CD4-positive, alpha-beta T cell treated with Interleukin-2 at 100 ng/mL for 4 hours (primary cell): ENCODE results near the gene NNMT.

ENCODE experiments used
- DNase-seq: peaks from one replicate; pipeline ENCODE4 v3.0.0-alpha.2; 2020; ENCODE audit warnings: low spot score

NNMT gene

DNA sequence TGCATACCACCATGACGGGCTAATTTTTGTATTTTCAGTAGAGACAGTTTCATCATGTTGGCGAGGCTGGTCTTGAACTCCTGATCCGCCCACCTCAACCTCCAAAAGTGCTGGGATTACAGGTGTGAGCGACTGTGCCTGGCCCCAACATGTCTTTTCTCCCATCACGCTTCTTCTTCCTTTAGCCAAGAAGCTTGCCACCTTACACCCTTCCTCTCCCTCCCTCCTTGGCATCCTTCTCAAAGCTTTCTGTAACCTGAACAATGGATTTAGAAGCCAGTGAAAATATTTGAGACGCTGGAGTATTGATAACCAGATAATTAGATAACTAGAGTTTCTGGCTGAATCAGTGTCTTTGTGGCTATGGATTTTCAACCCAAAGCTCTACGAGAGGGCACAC is 11.3 kb upstream of the NNMT start:
- no peak for DNase-seq

DNA sequence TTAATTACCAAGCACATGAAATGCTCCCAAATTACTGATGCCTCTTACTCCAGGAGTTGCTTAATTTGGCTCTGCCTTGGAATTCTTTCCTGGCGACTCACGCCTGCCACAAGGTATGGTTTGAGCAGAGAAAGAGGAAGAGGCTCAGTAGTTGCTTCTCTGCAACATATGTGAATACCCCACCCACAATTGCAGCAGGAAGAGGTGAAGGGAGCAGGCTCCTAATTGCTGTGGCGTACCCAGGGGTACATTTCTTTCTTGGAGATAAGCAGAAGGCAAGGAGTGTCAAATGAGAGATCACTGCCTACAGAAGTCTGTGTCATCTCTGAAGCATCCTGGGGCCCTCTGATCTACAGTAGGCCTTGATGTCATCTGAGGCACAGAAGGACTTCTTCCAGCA is 10.6 kb upstream of the NNMT start:
- DNase-seq, result no peak

DNA sequence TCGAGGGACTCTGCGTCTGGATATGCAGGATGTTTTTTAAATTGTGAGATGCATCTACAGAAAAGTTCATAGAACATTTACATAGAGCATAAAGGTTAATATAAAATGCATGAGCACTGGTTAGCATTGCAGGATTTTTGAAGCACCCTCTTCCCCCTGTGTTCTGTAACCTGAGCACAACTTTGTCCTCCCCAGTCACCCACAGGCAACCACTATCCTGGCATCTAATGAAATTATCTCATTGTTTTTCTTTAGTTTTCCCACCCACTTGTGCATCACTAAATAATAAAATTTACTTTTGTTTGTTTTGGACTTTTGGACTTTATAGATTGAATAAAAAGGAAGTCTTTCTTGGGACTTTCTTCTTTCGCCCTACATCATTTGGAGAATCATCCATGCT is 10.0 kb upstream of the NNMT start:
- DNase-seq, result no peak

DNA sequence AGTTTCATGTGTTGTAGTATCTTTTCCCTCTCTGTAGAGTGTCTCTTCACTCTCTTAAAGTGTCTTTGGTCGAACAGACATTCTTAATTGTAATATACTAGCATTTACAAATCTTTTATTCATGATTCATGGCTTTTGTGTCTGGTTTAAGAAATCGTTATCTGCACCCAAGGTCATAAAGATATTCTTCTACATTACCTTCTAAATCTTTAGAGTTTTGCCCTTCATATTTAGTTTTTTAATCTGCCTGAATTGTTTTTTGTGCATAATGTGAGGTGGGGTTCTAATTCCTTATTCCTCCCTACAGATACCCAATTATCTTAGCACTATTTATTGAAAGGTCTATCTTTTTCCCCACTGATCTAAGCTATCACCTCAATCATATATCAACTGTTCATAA is 9.0 kb upstream of the NNMT start:
- DNase-seq, result no peak

DNA sequence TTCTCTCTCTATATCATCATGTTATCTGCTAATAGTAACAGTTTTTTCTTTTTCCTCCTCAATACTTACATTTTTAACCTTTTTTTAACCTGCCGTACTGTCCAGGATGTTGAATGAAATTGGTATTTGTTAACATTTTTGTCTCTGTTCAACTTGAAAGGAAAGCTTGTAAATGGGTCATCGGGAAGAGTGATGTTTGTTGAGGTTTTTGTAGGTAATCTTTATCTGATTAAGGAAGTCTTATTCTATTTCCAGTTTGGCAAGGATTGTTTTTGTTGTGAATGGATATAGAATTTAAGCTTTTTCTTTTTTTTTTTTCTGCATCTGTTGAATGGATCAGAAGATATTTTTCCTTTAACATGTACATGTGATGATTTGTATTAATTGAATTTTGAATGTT is 8.1 kb upstream of the NNMT start:
- no peak for DNase-seq

DNA sequence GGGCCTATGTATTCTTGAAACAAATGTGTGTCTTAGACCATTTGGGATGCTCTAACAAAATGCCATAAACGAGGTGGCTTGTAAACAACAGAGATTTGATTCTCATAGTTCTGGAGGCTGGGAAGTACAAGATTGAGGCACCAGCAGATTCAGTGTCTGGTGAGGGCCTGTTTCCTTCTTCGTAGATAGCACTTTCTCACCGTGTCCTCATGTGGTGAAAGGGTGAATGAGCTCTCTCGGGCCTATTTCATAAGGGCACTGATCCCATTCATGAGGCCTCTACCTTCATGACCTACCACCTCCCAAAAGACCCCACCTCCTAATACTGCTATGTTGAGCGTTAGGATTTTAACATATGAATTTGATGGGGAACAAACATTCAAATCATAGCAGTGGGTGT is 6.4 kb upstream of the NNMT start:
- DNase-seq, result no peak

DNA sequence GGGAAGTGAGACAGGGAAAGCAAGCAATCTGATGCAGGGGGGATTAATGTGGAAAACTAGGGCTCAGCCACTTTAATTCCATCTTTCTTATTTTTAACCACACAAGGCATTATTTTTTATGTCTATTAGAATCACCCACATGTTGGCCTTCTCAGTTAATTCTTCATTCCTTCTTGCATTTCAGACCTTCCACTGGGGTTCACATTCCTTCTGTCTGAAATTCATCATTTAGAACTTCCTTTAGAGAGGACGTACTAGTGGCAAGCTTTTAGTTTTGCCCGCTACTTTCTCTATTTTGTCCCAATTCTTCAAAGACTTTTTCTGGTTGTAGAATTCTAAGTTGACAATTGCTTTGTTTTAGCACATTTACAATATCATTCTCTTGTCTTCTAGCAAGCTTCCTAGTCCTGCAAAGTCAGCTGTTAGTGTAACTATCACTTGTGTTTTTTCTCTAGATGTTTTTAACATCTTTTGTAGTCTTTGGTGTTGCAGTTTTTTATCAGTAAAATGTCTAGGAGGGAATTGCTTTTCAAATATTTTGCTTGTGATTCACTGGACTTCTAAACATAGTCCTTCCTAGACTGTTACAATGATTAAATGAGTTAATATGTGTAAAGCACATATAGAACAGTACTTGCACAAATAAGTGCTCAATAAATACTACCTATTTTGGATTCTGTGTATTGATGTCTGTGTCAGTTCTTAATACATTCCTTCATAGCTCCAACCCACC is 5.5 kb upstream of the NNMT start:
- no peak for DNase-seq

DNA sequence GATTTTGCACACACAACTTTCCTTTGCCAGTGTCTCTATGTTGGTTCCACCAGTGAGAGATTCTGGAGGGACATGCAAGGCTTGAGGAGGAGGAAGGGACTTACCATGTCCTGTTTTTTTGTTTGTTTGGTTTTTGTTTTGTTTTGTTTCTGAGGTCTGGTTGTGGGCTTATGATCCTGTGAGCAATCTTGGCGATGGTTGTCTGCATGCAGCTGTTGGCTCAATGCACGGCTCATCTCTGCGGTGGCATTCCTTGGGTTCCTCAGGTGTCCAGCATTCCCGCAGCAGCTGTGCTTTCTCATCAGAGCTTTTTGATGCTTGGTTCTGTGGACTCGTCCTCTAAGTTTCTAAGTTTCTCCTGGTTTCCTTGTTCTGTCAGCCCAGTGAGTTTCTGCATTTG is 4.8 kb upstream of the NNMT start:
- DNase-seq, result no peak

DNA sequence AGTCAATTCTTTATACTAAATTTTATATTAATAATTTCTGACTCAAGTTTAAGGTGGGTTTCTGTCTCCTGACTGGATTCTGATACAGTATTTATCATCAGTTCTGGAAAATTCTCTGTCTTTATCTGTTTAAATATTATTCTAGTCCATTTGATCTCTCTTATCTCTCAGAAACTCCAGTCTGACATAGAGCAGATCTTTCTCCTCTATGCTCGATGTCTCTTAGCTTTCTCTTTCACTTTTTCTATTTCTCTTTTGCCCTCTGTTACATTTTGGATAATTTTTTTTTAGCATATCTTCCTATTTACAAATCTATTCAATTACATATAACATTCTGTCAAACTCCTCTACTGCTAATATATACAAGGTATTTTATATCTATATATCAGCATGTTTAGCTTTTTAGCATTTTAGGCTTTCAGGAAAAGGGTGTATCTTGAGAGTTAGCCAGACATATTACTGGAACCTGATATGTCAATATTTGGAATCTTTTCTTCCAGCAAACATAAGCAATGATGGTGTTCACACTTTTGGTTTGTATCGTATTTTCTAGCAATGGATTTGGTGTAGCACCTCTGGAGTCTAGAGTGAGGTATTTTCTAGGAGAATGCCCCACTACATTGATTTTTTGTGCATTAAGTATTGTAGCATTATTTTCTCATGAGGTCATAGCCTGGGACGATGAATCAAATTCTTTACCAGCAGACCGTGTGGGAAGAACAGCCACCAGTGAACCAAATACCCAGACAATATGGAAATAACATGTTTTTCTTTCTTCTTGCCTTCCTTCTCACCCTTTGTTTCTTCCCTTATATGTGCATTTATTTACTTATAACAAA is 4.1 kb upstream of the NNMT start:
- DNase-seq, result no peak

DNA sequence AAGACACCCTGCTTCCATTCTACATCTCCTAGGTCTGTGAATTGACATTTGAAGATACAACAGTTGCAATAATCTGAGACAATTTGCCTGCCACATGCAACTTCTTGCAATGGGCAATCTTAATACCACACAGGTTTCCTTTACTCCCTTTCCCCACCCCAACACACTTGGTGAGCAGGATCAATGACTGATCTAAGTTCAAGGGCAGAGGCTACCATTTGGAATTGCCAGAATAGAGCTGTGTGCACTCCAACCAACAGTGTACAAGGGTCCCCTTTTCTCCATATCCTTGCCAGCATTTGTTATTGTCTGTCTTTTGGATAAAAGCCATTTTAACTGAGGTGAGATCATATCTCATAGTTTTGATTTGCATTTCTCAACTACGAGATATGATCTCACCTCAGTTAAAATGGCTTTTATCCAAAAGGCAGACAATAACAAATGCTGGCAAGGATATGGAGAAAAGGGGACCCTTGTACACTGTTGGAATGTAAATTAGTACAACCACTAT is 2.9 kb upstream of the NNMT start:
- no peak for DNase-seq

DNA sequence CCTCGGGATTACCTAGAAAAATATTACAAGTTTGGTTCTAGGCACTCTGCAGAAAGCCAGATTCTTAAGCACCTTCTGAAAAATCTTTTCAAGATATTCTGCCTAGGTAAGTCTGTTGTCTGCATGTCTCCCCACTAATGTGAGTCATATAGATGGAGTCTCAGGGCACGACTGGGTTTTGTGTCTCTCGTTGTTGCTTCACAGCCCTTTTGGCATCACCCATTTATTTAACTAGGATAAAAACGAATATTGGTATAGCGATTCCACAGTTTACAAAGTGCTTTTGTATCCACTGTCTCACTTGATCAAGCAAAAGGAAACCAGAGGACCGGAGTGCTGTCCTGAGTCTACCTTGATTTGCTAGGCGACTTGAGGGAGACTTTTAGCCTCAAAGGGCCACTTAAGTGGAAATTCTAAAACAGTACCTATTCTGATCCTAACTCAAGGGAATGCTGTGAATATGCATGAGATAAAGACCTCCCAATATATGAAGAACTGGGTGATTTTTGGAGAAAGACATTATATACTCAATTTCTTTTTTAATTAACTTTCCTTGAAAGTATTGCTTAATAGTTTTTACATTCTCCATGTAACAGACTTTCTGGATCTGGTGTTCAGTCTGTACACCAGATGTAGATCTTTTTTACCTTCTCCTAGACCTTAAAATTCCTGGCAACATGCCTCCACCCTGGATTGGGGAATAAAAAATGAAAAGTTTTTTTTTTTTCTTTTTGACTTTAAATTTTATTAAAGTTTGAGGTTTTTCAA is 590 bp downstream of the NNMT start:
- no peak for DNase-seq

DNA sequence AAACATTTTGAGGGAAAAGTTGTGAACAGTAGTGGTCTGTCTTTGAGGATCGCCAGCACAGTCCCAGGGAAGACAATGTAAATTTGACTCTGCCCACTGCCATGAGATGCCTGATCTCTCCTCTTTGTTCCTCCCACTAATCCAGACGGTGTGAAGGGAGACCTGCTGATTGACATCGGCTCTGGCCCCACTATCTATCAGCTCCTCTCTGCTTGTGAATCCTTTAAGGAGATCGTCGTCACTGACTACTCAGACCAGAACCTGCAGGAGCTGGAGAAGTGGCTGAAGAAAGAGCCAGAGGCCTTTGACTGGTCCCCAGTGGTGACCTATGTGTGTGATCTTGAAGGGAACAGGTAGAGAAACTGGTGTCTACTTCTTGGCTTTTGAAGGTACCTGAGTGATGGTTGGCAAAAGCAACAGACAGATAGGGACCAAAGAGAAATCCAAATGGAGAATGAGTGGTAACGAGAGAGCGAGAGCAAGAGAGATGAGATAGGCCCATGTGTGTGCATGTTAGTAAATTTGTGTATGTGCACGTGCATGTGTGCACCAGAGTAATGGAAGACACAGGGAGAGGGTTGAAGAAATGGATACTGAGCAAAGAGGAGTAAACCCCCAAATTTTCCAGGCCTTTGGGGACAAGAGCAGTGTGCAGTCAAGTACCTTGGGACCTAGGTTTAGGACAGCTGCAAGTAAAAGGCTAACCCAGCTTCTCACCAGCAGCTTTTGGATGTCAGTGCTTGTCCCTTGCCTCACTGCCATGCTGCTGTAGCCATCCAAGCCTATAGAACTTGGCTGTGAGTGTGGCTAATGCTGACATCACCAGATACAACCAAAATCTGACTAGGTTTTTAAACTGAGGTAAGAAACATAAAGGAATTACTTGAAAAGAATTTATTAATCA is 1.9 kb downstream of the NNMT start:
- no peak for DNase-seq

DNA sequence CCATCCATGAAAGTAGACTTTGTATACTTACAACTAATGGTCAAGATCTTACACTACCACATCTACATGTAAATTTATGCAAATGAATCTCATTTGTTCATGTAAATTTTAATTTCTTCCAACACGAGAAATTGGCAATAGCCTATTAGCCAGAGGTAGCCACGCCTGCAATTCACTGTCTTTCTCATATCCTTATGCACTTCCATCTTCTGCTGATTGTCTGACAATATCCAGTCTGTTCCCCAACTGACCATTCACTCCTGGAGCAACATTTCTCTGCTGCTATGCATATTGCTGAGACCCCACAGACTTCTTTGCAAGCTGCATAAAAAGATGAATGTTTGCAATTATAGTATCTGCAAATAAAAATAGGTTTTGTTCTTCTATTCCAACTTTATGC is 2.5 kb downstream of the NNMT start:
- no peak for DNase-seq

DNA sequence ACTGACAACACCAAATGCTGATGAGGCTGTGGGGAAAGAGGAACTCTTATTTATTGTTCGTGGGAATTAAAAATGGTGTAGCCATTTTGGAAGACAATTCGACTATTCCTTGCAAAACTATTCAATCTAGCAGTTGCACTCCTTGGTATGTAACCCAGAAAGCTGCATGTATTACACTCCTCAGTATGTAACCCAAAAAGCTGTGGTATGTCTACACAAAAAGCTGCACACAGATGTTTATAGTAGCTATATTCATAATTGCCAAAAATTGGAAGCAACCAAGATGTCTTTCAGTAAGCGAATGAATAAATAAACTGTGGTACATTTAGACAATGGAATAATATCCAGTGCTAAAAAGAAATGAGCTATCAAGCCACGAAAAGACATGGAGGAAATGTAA is 4.9 kb downstream of the NNMT start:
- DNase-seq, result no peak

DNA sequence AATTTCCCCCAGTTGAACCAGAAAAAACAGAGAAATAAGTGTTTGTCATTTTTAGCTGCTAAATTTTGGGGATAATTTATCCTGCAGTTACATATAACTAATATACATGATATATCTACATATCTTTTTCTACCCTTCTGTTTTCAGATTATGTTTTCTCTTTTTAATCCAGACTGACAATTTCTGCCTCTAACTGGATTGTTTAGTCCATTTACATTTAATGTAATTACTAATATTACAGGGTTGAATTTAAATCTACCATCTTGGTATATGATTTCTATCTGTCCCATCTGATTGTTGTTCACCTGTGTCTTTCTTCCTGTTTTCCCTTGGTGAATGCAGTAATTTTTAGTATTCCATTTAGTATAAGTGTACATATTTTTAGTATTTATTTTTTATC is 5.7 kb downstream of the NNMT start:
- DNase-seq, result no peak

DNA sequence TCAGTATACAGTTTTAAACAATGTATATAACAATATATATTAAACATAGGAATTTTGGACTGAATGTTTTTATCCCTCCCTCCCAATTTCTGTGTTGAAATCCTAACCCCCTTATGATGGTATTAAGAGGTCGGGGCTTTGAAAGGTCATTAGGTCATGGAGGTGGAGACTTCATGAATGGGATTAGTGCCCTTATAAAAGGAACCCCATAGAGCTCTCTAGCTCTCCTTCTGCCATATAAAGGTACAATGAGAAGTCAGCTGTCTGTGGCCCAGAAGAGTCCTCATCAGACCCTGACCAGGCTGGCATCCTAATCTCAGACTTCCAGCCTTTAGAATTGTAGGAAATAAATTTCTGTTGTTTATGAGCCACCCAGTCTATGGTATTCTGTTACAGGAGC is 6.5 kb downstream of the NNMT start:
- DNase-seq, result no peak

DNA sequence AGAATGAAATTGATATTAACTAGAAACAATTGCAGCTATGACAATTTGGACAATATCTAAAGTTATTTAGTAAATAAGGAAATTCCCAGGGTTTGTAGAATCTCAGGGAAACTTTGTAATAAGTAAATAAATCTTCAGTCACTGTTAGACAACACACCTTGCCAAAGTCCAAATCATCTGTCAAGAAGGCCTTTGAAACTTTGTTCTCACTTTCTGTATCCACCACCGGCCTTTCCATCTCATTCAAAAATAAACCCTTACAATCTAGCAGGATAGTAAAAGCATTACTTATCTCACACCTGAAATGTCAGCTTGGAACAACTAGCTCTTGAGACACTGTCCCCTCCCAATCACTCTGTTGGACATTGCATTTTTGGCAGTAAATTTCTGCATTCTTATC is 7.9 kb downstream of the NNMT start:
- DNase-seq, result no peak

DNA sequence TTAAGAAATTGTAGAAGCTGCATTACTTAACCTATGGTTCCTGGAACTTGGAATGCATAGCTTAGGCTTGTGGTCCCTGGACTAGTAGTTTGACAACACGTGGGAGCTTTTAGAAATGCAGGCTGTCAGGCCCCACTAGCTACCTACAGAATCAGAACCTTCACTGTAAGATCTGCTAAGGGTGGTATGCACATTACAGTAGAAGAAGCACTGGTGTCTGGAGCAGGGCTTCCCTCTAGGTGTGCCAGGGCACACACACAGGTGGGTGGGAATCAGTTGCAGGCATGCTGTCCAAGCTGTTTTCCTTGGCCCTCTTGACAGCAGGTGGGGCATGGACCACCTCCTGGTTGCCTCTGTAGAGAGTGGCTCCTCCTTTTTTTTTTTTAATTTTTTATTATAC is 8.8 kb downstream of the NNMT start:
- no peak for DNase-seq

DNA sequence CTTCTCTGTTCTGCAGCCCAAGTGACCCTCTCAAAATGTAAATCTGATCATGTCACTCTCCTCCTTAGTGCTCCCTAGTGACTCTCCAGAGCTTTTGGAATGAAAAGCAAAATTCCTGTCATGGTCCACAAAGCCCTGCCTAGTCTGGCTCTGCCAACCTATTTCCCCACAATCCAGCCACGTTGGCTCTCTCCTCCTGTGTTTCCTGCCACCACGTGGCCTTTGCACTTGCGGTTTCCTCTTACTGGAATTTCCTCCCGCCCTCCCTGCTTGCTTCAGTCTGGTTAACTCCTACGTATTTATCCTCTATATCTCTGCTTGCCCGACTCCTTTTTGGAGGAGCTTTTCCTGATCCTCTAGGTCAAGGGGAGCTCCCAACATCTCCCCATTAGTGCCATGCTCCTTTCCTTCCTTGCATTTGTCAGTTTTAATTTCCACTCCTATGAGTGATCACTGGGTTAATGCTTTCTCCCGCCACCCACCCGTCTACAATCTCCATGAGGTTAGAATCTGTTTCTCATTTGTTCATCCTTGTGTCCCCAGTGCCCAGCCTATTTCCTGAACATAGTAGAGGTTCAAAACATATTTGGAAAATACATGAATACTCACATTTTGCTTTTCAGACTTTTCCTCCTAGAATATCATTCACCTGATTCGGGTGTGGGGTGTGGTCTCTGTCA is 11.5 kb downstream of the NNMT start:
- no peak for DNase-seq

DNA sequence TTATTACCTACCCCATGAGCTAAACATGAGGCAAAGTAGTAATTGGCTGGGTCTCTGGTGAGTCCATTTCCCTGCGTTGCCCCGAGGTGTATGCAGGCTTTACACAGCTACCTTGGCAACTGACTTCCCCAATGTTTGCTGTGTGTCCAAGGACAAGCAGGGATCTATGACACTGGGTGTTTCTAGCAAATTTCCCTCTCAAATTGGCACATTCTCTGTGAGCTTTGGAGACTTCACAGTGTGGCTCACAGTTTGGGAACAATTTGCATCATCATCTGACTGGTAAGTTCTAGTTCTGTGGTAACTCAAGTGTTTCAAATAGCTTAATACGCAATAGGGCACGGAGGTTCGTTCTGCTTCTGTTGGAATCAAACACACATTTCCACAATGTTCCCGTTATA is 12.5 kb downstream of the NNMT start:
- DNase-seq, result no peak

DNA sequence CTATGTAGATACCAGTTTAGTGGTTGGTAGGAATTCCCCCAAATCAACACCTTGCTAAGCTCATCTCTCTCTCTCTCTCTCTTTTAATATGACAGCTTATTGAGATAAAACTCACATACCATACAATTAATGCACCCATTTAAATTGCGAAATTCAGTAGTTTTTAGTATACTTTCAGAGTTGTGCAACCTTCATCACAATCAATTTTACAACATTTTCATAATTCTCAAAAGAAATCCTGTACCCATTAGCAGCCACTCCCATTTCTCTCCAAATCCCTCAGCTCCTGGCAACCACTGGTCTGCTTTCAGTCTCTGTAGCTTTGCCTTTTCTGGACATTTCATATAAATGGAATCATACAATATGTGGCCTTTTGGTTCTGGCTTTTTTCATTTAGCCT is 13.3 kb downstream of the NNMT start:
- no peak for DNase-seq
